NCI-H1048 (cell line): Measurements from ENCODE around the gene GMNN.
"Not testable (repeated sequence)": the region's sequence is repeated elsewhere in the genome, so short reads cannot be mapped to it uniquely, and the experiment has no call there.

Experiments used
- DNase-seq: peaks from one replicate; lab custom pipeline; 2025; lab: John Stamatoyannopoulos, UW

The GMNN gene

GRCh38 chr6:24774696-24775519 is at the start of gene GMNN:
Gene GMNN (plus strand): TSS chr6:24774937. CDS start chr6:24777247, 2,310 bp downstream.
- peak; percentile 90 for DNase-seq

DNA sequence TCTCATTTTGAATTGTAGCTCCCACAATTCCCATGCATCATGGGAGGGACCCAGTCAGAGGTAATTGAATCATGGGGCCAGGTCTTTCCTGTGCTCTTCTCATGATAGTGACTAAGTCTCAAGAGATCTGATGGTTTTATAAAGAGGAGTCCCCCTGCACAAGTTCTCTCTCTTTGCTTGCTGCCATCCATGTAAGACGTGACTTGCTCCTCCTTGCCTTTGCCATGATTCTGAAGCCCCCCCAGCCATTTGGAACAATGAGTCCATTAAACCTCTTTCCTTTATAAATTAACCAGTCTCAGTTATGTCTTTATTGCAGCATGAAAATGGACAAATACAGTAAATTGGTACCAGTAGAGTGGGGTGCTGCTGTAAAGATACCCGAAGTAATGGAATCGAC is 44.1 kb upstream of the GMNN start:
- DNase-seq, result not testable (repeated sequence)

- not testable (repeated sequence) for DNase-seq
These were observed 43.1 kb upstream of the GMNN start for GRCh38 chr6:24731456-24732134.

DNA sequence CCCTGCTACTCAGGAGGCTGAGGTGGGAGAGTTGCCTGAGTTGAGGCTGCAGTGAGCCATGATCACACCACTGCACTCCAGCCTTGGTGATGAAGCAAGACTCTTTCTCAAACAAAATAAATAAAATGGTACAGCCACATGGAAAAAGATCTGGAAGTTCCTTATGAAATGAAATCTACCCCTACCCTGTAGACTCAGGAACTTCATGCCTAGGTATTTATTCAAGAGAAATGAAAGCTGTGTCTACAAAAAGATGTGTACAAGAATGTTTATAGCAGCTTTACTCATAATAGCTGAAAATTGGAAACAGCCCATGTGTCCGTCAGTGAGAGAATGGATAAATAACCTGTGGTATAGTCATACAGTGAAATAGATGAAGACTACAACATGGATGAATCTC is 40.6 kb upstream of the GMNN start:
- DNase-seq, result no peak

DNA sequence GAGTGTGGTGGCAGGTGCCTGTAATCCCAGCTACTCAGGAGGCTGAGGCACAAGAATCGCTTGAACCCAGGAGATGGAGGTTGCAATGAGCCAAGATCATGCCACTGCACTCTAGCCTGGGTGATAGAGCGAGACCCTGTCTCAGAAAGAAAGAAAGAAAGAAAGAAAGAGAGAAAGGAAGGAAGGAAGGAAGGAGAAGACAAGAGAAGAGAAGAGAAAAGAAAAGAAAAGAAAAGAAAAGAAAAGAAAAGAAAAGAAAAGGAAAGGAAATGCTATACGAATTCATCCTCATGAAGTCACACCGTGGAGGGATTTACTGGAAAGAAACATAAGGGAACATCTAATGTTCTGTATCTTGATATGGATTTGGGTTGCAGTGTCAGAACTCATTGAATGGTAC is 40.0 kb upstream of the GMNN start:
- DNase-seq, result not testable (repeated sequence)

- no peak for DNase-seq
These were observed 36.0 kb upstream of the GMNN start for GRCh38 chr6:24738741-24739140.

GRCh38 chr6:24740861-24741260 is 33.9 kb upstream of the GMNN start:
- DNase-seq, result no peak

DNA sequence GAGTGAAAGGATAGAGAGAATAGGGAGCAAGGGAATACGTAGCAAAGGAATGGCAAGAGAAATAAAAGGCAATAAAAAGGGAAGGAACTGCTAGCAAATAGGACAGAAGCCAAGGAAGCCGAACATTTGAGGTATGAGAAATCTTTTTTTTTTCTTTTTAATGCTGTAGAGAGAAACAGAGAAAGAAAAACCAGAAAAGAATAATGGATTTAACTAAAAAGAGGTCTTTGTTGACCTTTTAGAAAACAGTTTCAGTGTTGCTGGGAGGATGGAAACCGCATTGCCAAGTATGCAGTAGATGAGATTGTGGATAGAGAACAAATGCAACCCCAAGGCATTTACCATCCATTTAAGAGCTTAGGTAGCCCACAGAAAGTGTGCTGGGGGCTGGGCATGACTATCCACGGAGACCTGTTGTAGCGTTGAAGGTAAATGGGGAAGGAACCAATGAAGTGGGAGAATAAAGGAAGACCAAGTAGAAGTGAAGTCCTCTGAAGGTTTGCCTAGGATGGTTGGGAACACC is 32.5 kb upstream of the GMNN start:
- DNase-seq, result no peak

- DNase-seq, result no peak
These were observed 31.3 kb upstream of the GMNN start for GRCh38 chr6:24743265-24743943.

DNA sequence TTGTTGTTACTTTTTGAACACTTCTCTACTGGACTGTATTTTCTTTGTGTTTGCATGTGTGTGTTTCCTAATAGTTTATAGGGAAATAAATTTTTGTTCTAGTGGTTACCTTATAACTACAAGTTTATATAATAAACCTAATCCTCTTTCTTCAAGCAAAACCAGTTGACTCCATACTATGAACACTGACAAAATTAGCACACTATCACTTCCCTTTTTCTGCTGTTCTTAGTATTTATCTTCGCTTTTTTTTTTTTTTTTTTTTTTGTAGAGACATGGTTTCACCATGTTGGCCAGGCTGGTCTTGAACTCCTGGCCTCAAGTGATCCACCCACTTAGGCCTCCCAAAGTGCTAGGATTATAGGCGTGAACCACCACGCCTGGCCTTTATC is 30.8 kb upstream of the GMNN start:
- DNase-seq, result no peak

GRCh38 chr6:24744911-24745310 is 29.8 kb upstream of the GMNN start:
- no peak for DNase-seq

DNA sequence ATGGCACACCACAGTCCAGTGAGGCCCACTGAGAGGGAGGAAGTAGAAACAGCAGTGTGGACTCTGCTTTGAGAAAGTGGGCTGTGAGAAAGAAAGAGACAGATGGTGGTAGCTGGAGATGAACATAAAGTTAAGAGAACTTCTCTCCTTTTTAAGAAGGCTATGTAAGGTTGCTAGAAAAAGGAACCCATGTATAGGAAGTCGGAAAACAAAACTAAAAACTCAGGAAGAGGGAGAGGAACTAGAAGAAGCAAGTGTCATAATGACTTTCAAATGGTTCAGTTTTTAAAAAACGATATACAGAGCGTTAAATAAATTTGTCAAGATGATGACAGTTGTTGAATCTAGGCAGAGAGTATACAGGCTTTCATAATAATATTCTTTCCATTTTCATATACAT is 25.4 kb upstream of the GMNN start:
- no peak for DNase-seq

DNA sequence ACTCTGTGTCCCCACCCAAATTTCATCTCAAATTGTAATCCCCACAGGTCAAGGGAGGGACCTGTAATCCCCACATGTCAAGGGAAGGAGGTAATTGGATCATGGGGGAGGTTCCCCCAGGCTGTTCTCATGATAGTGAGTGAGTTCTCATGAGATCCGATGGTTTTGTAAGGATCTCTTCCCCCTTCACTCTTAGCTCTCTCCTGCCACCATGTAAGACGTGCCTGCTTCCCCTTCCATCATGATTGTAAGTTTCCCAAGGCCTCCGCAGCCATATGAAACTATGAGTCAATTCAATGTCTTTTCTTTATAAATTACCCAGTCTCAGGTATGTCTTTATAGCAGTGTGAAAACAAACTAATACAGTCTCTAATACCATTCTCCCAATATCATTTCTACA is 23.9 kb upstream of the GMNN start:
- DNase-seq, result not testable (repeated sequence)

- no peak for DNase-seq
These were observed 22.2 kb upstream of the GMNN start for GRCh38 chr6:24752503-24752902.

- DNase-seq, result no peak
These were observed 21.7 kb upstream of the GMNN start for GRCh38 chr6:24752917-24753492.

GRCh38 chr6:24753545-24753944 is 21.2 kb upstream of the GMNN start:
- no peak for DNase-seq

- DNase-seq, result not testable (repeated sequence)
These were observed 20.4 kb upstream of the GMNN start for GRCh38 chr6:24754378-24754777.

DNA sequence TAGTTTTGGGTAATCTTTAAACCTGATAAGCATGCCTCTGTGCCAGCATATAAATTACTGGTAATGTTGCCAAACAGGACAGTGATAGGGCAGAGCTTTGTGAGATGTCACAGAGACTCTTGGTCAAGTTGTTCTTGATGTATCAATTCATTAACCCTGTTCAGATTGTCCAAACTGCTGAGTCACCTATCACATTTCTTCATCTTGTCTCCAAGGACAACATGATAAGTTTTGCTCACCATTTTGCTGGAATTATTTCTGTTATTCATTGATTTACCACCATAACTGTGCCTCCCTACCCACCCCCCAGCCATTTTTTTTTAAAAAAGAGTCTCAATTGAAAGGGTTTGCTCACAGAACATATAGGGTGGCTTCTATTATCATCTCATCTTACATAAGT is 19.5 kb upstream of the GMNN start:
- no peak for DNase-seq

DNA sequence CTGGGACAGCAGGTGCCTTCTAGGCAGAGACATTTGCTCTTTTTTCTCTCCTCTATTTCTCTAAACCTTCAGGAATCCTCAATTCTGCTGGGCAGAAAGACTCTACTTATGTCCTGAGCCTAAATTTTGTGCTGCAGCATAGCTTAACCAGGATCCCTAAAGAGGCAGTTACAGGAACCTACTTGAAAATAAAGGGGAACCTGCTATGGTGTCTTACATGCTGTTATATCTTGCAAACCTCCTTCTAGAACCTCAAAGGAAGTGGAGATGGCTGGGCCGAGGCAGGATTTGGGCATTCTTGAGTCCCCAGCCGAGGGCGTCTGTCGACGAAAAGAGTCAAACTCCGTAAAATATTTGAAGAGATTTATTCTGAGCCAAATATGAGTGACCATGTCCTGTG is 17.1 kb upstream of the GMNN start:
- no peak for DNase-seq

DNA sequence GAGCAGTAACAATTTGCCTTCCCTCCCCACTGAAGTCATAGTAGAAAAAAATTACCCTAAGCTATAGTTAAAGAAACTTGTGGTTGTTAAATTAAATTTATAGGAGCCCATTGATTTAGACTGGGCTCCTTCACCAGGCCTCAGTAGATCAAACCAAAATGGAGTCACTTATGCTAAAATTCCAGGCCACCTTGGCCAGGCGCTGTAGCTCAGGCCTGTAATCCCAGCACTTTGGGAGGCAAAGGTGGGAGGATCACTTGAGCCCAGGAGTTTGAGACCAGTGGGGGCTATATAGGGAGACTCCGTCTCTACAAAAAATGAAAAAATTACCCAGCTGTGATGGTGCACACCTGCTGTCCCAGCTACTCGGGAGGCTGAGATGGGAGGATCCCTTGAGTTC is 15.0 kb upstream of the GMNN start:
- no peak for DNase-seq

DNA sequence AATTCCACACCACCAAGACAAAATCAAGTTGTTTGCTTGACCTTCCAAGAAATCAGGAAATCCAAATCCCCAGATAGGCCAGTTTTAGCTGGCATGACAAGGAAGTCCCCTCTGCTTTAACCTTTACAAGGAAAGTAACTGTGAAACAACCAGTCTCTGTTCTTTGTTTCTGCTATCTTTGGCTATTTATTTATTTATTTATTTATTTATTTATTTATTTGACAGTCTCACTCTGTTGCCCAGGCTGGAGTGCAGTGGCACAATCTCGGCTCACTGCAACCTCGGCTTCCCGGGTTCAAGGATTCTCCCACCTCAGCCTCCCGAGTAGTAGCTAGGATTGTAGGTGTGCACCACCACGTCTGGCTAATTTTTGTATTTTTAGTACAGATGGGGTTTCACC is 14.5 kb upstream of the GMNN start:
- no peak for DNase-seq

GRCh38 chr6:24761193-24761835 is 13.4 kb upstream of the GMNN start:
- DNase-seq, result no peak
